PFSK-1 (cell line): ENCODE measurements around the gene MMP11.

ENCODE experiments used
- FOXP2 ChIP-seq: optimal IDR thresholded peaks from 2 replicates; pipeline ENCODE3; 2011; ENCODE audit warnings: borderline replicate concordance, control low read depth, inconsistent platforms; ENCODE audit not compliant: insufficient read depth; ENCODE audit errors: extremely low read length, extremely low read depth
- POLR2AphosphoS5 ChIP-seq: IDR thresholded peaks from 2 replicates; pipeline ENCODE4 v1.6.1; 2012; ENCODE audit warnings: low read depth, mild to moderate bottlenecking, control low read depth, low read length, moderate library complexity
- SIN3A ChIP-seq: IDR thresholded peaks from 2 replicates; pipeline ENCODE4 v1.6.1; 2012; ENCODE audit warnings: mild to moderate bottlenecking, low read length, moderate library complexity, borderline replicate concordance; ENCODE audit not compliant: insufficient read depth
- TAF1 ChIP-seq: IDR thresholded peaks from 2 replicates; pipeline ENCODE4 v1.6.1; 2012; ENCODE audit warnings: low read length, control low read depth, borderline replicate concordance; ENCODE audit not compliant: insufficient read depth
- TF ChIP-seq, protein P1 (sequence below), 2 experiments: IDR thresholded peaks; 2 replicates each; pipeline versions ENCODE4 v1.6.1 to v1.8.0; 2011 to 2012; ENCODE audit warnings: low read depth in 2 of 2, low read length in 2 of 2, control low read depth in 1 of 2, inconsistent platforms in 1 of 2, mild to moderate bottlenecking in 1 of 2, moderate library complexity in 1 of 2; ENCODE audit not compliant: insufficient read depth in 1 of 2

MMP11 gene

DNA sequence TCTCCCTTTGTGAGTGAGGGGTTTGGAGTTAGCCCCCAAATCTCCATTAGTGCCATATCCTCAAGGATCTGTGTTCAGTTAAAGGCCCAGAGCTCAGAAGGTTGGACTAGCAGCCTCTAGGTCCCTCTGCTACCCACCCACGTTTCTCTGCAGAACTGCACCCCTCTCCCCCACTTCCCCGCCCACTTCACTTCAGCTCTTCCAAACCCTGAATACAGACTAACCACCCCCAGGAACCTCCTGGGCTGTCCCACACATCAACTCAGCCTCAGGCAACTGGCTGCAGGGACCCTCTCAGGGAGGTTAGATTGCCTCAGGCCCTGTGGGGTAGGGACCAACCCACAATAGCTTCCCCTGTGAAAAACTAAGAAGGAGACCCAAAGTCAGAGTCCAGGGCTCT, 19.3 kb upstream of the MMP11 start:
- TF ChIP-seq SIN3A: no peak
- TF ChIP-seq, protein P1, sequence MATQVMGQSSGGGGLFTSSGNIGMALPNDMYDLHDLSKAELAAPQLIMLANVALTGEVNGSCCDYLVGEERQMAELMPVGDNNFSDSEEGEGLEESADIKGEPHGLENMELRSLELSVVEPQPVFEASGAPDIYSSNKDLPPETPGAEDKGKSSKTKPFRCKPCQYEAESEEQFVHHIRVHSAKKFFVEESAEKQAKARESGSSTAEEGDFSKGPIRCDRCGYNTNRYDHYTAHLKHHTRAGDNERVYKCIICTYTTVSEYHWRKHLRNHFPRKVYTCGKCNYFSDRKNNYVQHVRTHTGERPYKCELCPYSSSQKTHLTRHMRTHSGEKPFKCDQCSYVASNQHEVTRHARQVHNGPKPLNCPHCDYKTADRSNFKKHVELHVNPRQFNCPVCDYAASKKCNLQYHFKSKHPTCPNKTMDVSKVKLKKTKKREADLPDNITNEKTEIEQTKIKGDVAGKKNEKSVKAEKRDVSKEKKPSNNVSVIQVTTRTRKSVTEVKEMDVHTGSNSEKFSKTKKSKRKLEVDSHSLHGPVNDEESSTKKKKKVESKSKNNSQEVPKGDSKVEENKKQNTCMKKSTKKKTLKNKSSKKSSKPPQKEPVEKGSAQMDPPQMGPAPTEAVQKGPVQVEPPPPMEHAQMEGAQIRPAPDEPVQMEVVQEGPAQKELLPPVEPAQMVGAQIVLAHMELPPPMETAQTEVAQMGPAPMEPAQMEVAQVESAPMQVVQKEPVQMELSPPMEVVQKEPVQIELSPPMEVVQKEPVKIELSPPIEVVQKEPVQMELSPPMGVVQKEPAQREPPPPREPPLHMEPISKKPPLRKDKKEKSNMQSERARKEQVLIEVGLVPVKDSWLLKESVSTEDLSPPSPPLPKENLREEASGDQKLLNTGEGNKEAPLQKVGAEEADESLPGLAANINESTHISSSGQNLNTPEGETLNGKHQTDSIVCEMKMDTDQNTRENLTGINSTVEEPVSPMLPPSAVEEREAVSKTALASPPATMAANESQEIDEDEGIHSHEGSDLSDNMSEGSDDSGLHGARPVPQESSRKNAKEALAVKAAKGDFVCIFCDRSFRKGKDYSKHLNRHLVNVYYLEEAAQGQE (IDR thresholded peaks at IDR 0.05; ENCODE audit: insufficient read depth in 1 of 2, low read depth in 2 of 2, low read length in 2 of 2): no peak
- no peak for TF ChIP-seq POLR2AphosphoS5
- no peak for TF ChIP-seq FOXP2
- TF ChIP-seq TAF1: no peak

DNA sequence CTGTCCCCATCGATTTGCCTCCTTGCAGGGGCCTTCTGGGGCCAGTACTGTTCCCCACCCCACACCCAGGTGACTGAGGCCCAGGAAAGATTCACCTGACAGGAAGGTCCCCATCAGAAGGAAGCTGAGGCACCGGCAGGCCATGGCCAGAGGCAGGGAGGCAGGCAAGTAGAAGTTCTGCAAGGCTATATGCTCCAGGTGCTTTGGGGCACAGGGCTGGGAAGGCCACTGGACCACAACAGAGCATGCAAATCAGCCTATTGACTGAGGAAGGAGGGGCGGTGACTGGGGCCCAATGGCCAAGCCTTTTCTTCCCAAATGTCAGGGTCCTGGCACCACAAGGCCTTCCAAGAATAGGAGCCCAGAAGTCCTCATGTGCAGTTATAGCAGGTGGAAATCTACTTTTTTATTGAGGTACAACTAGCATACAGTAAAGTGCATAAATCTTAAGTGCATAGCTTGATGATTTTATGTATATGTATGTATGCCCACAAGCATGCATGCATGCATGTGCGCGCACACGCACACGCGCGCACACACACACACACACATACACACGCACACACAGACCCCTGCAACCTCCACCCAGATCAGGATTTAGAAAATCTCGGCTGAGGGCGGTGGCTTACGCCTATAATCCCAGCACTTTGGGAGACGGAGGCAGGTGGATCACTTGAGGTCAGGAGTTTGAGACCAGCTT, 18.3 kb upstream of the MMP11 start, which contains the start of gene VPREB3:
Gene VPREB3 (minus strand): TSS at position 206 of the 700 bp plus-strand sequence. CDS start 62 bp downstream, at position 144.
- TF ChIP-seq, protein P1 (IDR thresholded peaks at IDR 0.05; ENCODE audit: insufficient read depth in 1 of 2, low read depth in 2 of 2, low read length in 2 of 2): no peak
- TF ChIP-seq TAF1 (no peak), SIN3A (no peak), FOXP2 (no peak), POLR2AphosphoS5 (no peak)

DNA sequence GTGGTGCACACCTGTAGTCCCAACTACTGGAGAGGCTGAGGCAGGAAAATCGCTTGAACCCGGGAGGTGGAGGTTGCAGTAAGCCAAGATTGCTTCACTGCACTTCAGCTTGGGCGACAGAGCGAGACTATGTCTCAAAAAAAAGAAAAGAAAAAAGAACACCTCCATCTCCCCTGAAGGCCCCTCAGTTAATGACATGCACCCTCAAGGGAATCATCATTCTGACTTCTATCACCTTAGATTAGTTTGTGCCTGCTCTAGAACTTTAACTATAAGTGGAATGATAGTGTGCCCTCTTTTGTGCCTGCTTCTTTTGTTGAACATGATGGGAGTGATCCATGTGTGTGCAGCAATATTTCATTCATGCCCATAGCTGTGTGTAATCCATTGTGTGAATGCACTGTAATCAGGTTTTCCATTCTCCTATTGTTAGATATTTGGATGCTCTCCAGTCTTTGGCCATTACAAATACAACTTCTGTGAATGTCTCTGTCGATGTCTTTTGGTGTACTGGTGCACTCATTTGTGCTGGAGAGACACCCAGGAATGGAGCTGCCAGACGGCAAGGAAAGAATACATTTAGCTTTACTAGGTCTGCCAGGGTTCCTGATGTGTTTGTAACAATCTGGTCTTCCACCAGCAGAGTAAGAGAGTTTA, 17.5 kb upstream of the MMP11 start:
- TF ChIP-seq, protein P1 (IDR thresholded peaks at IDR 0.05; ENCODE audit: insufficient read depth in 1 of 2, low read depth in 2 of 2, low read length in 2 of 2): no peak
- no peak for TF ChIP-seq FOXP2
- no peak for TF ChIP-seq POLR2AphosphoS5
- TF ChIP-seq TAF1: no peak
- no peak for TF ChIP-seq SIN3A

DNA sequence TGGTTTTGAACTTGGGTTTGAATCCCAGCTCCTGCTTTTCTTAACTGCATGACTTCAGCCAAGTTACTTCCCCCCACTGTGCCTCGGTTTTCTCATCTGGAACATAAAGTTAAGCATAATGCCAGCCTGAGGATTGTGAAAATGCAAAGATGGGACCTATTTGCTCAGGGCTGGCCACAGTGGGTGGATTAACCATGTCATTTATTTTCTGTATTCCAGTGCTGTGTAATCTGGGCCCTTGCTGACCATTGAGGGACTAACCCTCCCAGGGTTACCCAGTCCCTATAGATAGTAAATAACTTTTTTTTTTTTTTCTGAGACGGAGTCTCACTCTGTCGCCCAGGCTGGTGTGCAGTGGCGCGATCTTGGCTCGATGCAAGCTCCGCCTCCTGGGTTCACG, 16.9 kb upstream of the MMP11 start:
- TF ChIP-seq SIN3A (no peak), POLR2AphosphoS5 (no peak), FOXP2 (no peak), TAF1 (no peak)
- TF ChIP-seq, protein P1 (IDR thresholded peaks at IDR 0.05; ENCODE audit: insufficient read depth in 1 of 2, low read depth in 2 of 2, low read length in 2 of 2): no peak
